GM11168 (cell line): ENCODE results near the gene NAA80.

Experiments used
- in situ Hi-C: fragments of 300-500 bp; cut with MboI; formaldehyde crosslinking; loops from one replicate; pipeline ENCODE4 v1.12.0; 2022; ENCODE audit warnings: low sequenced_read_pairs; ENCODE audit not compliant: unreplicated experiment

The NAA80 gene

GRCh38 chr3:50260942-50261441, 38.2 kb downstream of the NAA80 start:
- in situ Hi-C loops: no loop called here

- in situ Hi-C loops: no loop called here
Measured at GRCh38 chr3:50260027-50260941, 38.9 kb downstream of the NAA80 start.

GRCh38 chr3:50259432-50260026, 39.7 kb downstream of the NAA80 start:
- in situ Hi-C loops: no loop called here

- in situ Hi-C loops: no loop called here
Measured at GRCh38 chr3:50258979-50259378, 40.2 kb downstream of the NAA80 start.

- in situ Hi-C loops: no loop called here
Measured at GRCh38 chr3:50258029-50258680, 41.0 kb downstream of the NAA80 start.

GRCh38 chr3:50256978-50257890, 42.0 kb downstream of the NAA80 start:
- in situ Hi-C loops: no loop called here

GRCh38 chr3:50255251-50255615, 44.0 kb downstream of the NAA80 start:
- in situ Hi-C loops: no loop called here

- in situ Hi-C loops: no loop called here
Measured at GRCh38 chr3:50254577-50255250, 44.5 kb downstream of the NAA80 start.

GRCh38 chr3:50251220-50251619, 48.0 kb downstream of the NAA80 start:
- in situ Hi-C loops: no loop called here

GRCh38 chr3:50250514-50250913, 48.7 kb downstream of the NAA80 start:
- in situ Hi-C loops: no loop called here

- in situ Hi-C loops: no loop called here
Measured at GRCh38 chr3:50249457-50249856, 49.7 kb downstream of the NAA80 start.

GRCh38 chr3:50248387-50248786, 50.8 kb downstream of the NAA80 start:
- in situ Hi-C loops: no loop called here

- in situ Hi-C loops: no loop called here
Measured at GRCh38 chr3:50246517-50246954, 52.7 kb downstream of the NAA80 start.
